ENCODE results near the gene GRM5.
"Not testable (repeated sequence)": the region's sequence is repeated elsewhere in the genome, so short reads cannot be mapped to it uniquely, and the experiment has no call there.

Gene GRM5

GRCh38 chr11:88972210-88972609 lies 93.6 kb downstream of the GRM5 start:
- DNase-seq: no peak

GRCh38 chr11:88961621-88962020 lies 104.2 kb downstream of the GRM5 start:
- DNase-seq: not testable (repeated sequence)

- DNase-seq: not testable (repeated sequence)
Observed at GRCh38 chr11:88959857-88960256, 105.9 kb downstream of the GRM5 start.

GRCh38 chr11:88950975-88951374 lies 114.8 kb downstream of the GRM5 start:
- DNase-seq: no peak

- DNase-seq: not testable (repeated sequence)
Observed at GRCh38 chr11:88948908-88949307, 116.9 kb downstream of the GRM5 start.

GRCh38 chr11:88947843-88948572 lies 117.8 kb downstream of the GRM5 start:
- DNase-seq: not testable (repeated sequence)

- DNase-seq: not testable (repeated sequence)
Observed at GRCh38 chr11:88929665-88930064, 136.1 kb downstream of the GRM5 start.

- DNase-seq: not testable (repeated sequence)
Observed at GRCh38 chr11:88917065-88917464, 148.7 kb downstream of the GRM5 start.

- no peak for DNase-seq
Observed at GRCh38 chr11:88909500-88909899, 156.3 kb downstream of the GRM5 start.

- DNase-seq: not testable (repeated sequence)
Observed at GRCh38 chr11:88901436-88901835, 164.3 kb downstream of the GRM5 start.

GRCh38 chr11:88888855-88889254 lies 176.9 kb downstream of the GRM5 start:
- not testable (repeated sequence) for DNase-seq

GRCh38 chr11:88886796-88887195 lies 179.0 kb downstream of the GRM5 start:
- DNase-seq: no peak

- DNase-seq: not testable (repeated sequence)
Observed at GRCh38 chr11:88882800-88883199, 183.0 kb downstream of the GRM5 start.

- DNase-seq: peak; percentile 12 to 51
Observed at GRCh38 chr11:88861618-88862017, 204.2 kb downstream of the GRM5 start.

- DNase-seq: not testable (repeated sequence)
Observed at GRCh38 chr11:88860431-88860830, 205.4 kb downstream of the GRM5 start.

- not testable (repeated sequence) for DNase-seq
Observed at GRCh38 chr11:88853963-88854362, 211.8 kb downstream of the GRM5 start.

GRCh38 chr11:88851547-88851946 lies 214.2 kb downstream of the GRM5 start:
- DNase-seq: not testable (repeated sequence)

- not testable (repeated sequence) for DNase-seq
Observed at GRCh38 chr11:88849773-88850172, 216.0 kb downstream of the GRM5 start.

GRCh38 chr11:88849368-88849767 lies 216.4 kb downstream of the GRM5 start:
- DNase-seq: no peak

- DNase-seq: not testable (repeated sequence)
Observed at GRCh38 chr11:88846266-88846665, 219.5 kb downstream of the GRM5 start.

- DNase-seq: not testable (repeated sequence)
Observed at GRCh38 chr11:88844941-88845340, 220.8 kb downstream of the GRM5 start.

- not testable (repeated sequence) for DNase-seq
Observed at GRCh38 chr11:88843766-88844426, 221.9 kb downstream of the GRM5 start.

- not testable (repeated sequence) for DNase-seq
Observed at GRCh38 chr11:88838139-88838538, 227.6 kb downstream of the GRM5 start.

- not testable (repeated sequence) for DNase-seq
Observed at GRCh38 chr11:88835709-88836108, 230.1 kb downstream of the GRM5 start.

Measured in NCI-H1930 (cell line).